Measurements from ENCODE around the gene GHR.

- TF ChIP-seq CTCF (optimal IDR thresholded peaks at IDR 0.05 in 1 of 3, IDR thresholded peaks at IDR 0.05 in 1 of 3, conservative IDR thresholded peaks at IDR 0.05 in 1 of 3; ENCODE audit: extremely low read depth in 1 of 3, insufficient read depth in 2 of 3, low read length in 3 of 3) (no peak), EZH2 (IDR thresholded peaks at IDR 0.05; ENCODE audit: low read length) (no peak)
Measured at GRCh38 chr5:42749020-42749419, 325.8 kb downstream of the GHR start.
